HG03280 (cell line): ENCODE measurements around the gene MROH7.

Experiments used
- ATAC-seq: cut with Tn5 transposase; IDR thresholded peaks from one replicate; pipeline ENCODE4 v1.9.1; 2021; ENCODE audit warnings: mild to moderate bottlenecking, moderate library complexity; ENCODE audit not compliant: unreplicated experiment

Gene MROH7

GRCh38 chr1:54695221-54695620 is 53.6 kb downstream of the MROH7 start:
- no peak for ATAC-seq

DNA sequence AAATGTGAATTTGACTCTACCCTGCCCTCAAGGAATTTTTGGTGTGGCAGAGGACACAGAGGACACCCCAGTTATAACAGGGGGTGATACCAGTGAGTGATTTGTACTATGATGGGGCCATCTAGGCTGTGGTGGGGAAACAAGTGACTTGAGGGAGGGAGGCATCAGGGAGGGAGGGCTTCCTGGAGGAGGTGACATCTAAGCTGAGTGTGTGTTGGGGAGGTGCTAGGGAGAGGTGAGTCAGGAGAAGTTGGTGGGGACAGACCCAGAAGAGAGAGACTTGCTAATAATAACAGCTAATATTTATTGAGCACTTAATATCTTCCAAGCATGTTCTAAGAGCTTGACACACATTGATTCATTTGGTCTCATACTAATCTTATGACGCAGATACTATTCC is 54.2 kb downstream of the MROH7 start:
- ATAC-seq = no peak

DNA sequence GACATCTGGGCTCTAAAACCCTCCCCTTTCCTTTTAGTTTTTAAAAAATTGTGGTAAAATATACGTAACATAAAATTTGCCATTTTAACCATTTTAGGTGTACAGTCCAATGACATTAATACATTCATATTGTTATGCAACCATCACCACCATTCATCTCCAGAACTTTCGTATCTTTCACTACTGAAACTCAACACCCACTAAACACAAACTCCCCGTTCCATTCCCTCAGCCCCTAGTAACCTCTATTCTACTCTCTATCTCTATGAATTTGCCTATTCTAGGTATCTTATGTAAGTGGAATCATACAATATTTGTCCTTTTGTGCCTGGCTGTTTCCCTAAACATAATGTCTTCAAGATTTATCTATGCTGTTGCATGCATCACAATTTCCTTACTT is 54.7 kb downstream of the MROH7 start:
- ATAC-seq = no peak

- no peak for ATAC-seq
These were observed 56.3 kb downstream of the MROH7 start for GRCh38 chr1:54697896-54698295.

DNA sequence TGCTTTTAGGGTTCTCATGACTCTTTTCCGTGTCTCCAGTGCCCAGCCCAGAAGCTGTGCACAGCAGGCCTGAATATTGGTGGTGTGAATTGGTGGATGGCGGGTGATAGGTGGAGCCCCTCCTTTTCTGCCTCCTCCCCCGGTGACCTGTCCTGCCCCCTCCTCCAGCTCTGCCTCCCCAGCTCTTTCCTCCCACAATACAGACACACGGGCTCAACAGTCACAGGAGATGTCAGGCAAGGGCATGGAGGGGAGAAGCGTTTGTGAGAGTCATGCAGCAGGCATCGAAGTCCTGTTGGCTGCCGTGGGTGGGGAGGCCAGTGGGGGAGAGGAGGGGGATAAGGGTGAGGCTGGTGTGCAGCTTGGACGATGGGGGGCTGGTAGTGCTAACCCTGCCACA is 56.8 kb downstream of the MROH7 start:
- ATAC-seq = no peak

DNA sequence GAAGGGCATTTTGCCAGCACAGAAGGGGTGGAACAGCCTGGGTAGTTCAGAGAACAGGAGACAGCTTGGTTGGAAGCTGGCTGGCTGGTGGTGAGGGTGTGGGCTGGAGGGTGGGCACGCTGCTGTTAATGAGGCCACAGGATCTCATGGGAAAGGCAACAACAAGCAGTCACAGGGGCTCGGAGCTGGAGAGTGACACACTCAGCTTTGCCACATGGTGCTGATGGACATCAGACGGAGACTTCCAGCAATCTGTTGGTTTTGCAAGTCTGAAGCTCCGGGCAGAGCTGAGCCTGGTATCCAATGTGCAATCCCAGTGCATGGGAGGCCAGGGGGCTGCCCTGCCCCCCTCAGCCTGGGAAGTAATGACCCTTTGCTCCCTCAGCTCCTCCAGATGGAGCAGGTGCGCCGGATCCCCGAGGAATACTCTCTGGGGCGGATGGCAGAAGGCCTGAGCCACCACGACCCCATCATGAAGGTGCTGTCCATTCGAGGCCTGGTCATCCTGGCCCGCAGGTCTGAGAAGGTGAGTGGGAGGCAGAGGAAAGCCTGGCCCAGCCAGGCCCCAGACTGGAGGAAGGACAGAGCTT is 58.4 kb downstream of the MROH7 start:
- ATAC-seq = no peak

GRCh38 chr1:54701066-54701465 is 59.5 kb downstream of the MROH7 start:
- no peak for ATAC-seq

DNA sequence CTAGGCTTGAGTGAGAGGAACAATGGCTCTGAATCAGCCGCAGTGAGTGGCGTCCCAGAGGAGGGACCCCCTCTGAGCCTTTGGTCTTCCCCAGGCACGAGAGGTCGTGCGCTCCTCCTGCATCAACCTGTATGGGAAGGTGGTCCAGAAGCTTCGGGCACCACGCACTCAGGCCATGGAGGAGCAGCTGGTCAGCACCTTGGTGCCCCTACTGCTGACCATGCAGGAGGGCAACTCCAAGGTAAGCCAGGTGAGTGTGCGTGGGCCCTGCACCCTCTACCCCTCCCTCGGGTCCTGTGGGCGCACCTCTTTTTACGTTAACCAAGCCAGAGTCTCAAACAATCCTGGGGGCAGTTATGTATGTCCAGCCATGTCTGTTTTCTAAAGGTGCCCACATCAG is 60.4 kb downstream of the MROH7 start:
- ATAC-seq = no peak

GRCh38 chr1:54703471-54703870 is 61.9 kb downstream of the MROH7 start:
- ATAC-seq = no peak

DNA sequence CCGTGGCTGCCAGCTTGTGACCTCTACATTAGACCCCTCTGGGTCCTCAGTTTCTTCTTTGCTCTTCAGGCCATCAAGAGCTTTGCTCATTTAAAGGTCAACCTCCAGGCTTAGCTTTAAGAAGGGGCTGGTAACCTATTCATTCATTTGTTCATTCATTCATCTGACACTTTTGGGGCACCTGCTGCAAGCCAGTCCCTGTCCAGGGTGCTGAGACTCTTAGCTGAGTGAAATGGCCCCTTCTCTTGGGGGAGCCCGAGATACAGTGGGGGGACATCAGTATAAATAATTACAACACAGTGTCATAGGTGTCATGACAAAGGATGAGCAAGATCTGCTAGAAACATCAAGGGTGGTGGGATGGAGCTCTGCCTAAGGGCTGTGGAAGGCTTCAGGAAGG is 63.6 kb downstream of the MROH7 start:
- ATAC-seq = no peak

- no peak for ATAC-seq
These were observed 64.8 kb downstream of the MROH7 start for GRCh38 chr1:54706419-54706818.

DNA sequence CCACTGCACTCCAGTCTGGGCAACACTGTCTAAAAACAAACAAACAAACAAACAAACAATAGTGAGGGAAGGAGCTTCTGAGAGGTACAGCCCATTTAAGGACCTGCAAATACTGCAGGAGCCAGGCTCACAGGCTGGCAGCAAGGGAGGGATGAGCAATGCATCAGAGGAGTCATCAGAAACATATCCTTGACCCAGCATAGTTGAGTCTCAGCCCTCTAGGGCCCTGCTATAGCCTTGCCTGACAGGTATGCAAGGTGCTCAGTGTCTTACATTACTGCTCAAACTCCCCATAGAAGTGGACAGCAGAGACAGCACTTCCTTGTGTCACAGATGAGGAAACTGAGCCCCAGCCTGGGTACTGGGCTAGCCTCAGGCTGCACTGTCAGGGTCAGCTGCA is 66.8 kb downstream of the MROH7 start:
- no peak for ATAC-seq

DNA sequence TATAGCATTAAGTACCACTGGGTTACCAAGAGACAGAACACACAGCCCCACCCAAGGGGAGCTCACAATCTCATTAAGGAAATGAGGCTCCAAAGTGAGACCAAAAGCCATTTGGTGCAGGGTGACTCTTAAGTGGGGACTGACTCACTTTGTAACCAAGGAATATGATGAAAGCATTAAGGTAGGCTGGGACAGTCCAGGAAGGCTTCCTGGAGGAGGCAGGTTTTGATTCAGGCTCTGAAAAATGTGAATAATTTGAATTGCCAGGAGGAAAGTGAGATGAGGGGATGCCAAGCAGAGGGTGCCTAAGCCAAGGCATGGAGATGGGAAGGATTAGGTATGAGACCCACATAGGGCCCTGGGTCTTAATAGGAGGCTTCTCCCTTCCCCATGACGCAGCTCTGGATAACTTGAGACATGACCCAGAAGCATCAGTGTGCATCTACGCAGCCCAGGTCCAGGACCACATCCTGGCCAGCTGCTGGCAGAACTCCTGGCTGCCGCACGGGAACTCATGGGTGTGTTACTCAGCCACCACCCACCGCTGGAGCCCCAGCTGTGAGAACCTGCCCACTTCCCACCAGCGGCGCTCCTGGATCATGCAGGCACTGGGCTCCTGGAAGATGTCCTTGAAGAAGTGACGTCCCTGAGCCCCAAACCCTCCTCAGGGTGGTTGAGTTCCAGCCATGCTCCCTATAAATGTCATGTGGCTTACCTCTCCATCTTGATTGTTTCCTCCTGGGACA is 68.1 kb downstream of the MROH7 start:
- ATAC-seq = no peak

DNA sequence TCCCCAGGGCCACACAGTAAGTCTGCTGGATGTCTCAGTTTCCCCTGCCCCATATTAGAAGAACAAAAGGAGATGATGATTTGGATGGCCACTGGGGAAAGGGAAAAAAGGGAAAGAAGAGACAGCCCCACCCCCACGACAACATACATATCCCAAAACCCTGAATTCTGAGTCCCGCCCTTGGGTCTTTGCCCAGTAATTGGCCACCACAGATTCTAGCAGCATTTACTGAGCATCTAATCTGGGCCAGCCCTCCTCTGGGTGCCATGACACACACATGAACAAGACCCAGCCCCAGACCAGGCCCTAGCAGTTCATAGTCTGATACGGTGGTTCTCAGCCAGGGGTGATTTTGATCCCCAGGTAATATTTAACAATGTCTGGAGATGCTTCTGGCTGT is 68.8 kb downstream of the MROH7 start:
- ATAC-seq = no peak

- no peak for ATAC-seq
These were observed 69.3 kb downstream of the MROH7 start for GRCh38 chr1:54710841-54711240.

DNA sequence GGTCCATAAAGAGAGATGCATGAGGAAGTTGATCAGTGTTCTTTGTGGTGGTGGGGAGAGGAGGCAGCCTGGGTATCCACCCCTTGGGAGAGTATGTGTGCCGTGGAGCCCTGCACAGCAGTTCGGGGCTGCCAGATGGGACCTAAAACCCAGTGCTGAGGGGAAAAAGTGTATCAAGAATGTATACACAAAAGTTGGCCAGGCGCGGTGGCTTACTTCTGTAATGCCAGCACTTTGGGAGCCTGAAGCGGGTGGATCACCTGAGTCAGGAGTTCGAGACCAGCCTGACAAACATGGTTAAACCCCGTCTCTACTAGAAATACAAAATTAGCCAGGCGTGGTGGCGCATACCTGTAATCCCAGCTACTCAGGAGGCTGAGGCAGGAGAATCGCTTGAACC is 70.0 kb downstream of the MROH7 start:
- no peak for ATAC-seq

- ATAC-seq = no peak
These were observed 73.4 kb downstream of the MROH7 start for GRCh38 chr1:54714881-54715492.

DNA sequence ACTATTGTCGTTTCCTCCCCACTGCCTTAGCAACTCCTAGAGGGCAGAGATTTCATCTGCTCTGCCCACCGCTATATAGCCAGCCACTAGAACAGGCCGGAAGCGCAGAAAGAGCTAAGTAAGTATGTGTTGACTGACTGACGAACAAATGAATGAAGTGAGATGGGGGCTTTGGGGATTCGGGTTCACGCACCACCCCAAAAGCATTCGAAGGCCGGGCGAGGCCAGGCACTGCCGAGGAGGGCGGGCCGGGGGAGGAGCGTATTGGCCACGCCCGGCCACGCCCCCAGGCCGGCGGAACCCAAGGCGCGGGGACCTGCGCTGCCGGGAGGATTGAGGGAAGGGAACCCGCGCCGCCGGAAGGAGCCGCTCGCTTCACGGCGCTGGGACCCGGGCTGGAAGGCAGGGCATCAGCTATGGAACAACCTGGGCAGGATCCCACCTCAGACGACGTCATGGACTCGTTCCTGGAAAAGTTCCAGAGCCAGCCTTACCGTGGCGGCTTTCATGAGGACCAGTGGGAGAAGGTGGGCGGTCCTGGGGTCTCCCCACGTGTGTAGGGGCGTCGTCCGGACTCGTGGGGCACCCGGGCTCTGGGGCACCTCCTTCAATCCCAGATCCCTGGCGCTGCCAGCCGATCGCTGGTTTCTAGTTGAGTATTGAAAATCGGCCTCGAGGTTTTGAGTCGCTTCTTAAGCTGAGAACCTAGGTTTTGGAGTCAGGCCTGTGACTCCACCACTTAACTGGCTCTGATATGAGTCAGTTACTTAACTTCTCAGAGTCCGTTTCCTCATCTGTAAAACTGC is 74.1 kb downstream of the MROH7 start, which contains the start of gene TTC4:
Gene TTC4, plus strand, starts transcription at position 369 of the 806 bp plus-strand sequence. Its CDS starts 48 bp downstream, at position 417.
- peak; percentile 96 for ATAC-seq

- ATAC-seq = peak; percentile 4
These were observed 74.9 kb downstream of the MROH7 start for GRCh38 chr1:54716299-54717047.

DNA sequence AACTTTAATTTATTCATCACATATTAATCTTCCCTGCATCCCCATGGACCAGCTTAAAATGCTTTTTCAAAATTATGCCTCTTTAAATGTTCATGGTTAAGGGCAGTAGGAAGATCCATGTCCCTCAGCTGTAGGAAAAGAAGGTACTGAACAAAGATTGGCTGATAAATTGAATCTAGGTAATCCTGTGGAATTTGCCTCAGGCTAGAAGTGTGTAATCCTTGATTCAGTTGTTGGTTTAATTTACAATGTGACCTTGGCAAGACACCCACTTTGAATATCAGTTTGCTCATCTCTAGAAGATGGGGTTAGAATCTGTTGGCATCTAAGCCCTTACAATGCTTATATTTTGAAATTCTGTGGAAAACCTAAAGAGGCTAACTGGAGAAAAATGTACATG is 80.1 kb downstream of the MROH7 start:
- ATAC-seq = no peak

DNA sequence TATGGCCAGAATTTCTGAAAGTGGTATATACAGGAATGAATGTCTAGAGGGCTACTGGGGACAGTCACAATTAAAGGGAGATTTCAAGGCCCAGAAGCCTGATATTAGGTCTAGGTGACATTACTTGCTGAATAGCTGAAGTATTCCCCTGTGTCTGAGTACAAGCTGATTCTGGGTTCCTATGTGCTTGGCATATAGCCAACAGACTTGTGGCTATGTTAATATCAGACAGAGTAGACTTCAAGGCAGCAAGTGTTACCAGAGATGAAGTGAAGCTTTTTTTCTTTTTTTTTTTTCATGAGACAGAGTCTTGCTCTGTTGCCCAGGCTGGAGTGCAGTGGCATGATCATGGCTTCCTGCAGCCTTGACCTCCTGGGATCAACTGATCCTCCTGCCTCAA is 82.4 kb downstream of the MROH7 start:
- no peak for ATAC-seq
